Spleen (tissue), 7 donors: Measurements from ENCODE around the gene PEA15.

Experiments
- POLR2A ChIP-seq, 3 donors: fragments of 450-650 bp; IDR thresholded peaks; one replicate each; pipeline ENCODE4 v1.5.1; 2017; ENCODE audit warnings: antibody characterized with exemption in 3 of 3, mild to moderate bottlenecking in 1 of 3
- POLR2AphosphoS5 ChIP-seq, 3 donors: sonication (generic); formaldehyde crosslinking; IDR thresholded peaks; one replicate each; pipeline ENCODE4 v1.5.1; 2017; ENCODE audit warnings: antibody characterized with exemption in 3 of 3
- TF ChIP-seq, protein P1 (sequence below), 11 experiments: fragments of 200-600 bp in 7 of 11; fragments of 450-650 bp in 4 of 11; sonication (generic) in 4 of 11; IDR thresholded peaks in 8 of 11; conservative IDR thresholded peaks in 3 of 11; 1 replicate in 7 of 11; 2 replicates in 4 of 11; pipeline versions ENCODE4 v1.4.0 to v1.8.0; 2016 to 2021; ENCODE audit warnings: antibody characterized with exemption in 11 of 11, inconsistent platforms in 4 of 11, mild to moderate bottlenecking in 1 of 11
- donor health status: DM: no; HTN: no; CAD: no; lungs with moderate emphysema.
- donor health status: DM: no; HTN: no; CAD: no.
- donor health status: DM: no; HTN: no; CAD: no.

- TF ChIP-seq, protein P1, sequence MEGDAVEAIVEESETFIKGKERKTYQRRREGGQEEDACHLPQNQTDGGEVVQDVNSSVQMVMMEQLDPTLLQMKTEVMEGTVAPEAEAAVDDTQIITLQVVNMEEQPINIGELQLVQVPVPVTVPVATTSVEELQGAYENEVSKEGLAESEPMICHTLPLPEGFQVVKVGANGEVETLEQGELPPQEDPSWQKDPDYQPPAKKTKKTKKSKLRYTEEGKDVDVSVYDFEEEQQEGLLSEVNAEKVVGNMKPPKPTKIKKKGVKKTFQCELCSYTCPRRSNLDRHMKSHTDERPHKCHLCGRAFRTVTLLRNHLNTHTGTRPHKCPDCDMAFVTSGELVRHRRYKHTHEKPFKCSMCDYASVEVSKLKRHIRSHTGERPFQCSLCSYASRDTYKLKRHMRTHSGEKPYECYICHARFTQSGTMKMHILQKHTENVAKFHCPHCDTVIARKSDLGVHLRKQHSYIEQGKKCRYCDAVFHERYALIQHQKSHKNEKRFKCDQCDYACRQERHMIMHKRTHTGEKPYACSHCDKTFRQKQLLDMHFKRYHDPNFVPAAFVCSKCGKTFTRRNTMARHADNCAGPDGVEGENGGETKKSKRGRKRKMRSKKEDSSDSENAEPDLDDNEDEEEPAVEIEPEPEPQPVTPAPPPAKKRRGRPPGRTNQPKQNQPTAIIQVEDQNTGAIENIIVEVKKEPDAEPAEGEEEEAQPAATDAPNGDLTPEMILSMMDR (IDR thresholded peaks at IDR 0.05 in 8 of 11, conservative IDR thresholded peaks at IDR 0.05 in 3 of 11), result no peak
- TF ChIP-seq POLR2AphosphoS5 (IDR thresholded peaks at IDR 0.05) (no peak), POLR2A (IDR thresholded peaks at IDR 0.05) (no peak)
These were observed 32.4 kb downstream of the PEA15 start for GRCh38 chr1:160237558-160237957.
